Transverse colon (tissue), 4 donors: ENCODE data around the gene FBXL14. TPM values are rescaled to one million over a fixed set of nuclear protein-coding genes. Genes with fewer than 3 reads are reported as not detected.

Source experiments
- DNase-seq: peaks from one replicate; pipeline ENCODE4 v3.0.0-alpha.2; 2019
- H3K27ac ChIP-seq, 4 donors: fragments of 200-600 bp; sonication (generic); 2 replicates each; pipeline ENCODE4 v1.5.1; 2016 to 2018; ENCODE audit warnings: inconsistent platforms in 4 of 4
- H3K27me3 ChIP-seq: fragments of 200-600 bp; sonication (generic); 2 replicates; pipeline ENCODE4 v1.5.1; 2017; ENCODE audit warnings: inconsistent platforms
- H3K36me3 ChIP-seq, 4 donors: fragments of 200-600 bp; sonication (generic); 2 replicates each; pipeline ENCODE4 v1.5.1; 2017 to 2019; ENCODE audit warnings: inconsistent platforms in 4 of 4
- H3K4me1 ChIP-seq, 4 donors: fragments of 200-600 bp; sonication (generic); 2 replicates each; pipeline ENCODE4 v1.5.1; 2017 to 2020; ENCODE audit warnings: inconsistent platforms in 4 of 4
- H3K4me3 ChIP-seq, 4 donors: fragments of 200-600 bp; sonication (generic); 1 replicate in 1 of 4; 2 replicates in 3 of 4; pipeline versions ENCODE4 v1.5.1 to v1.6.1; 2017 to 2019; ENCODE audit warnings: inconsistent platforms in 4 of 4
- H3K9me3 ChIP-seq, 2 donors: fragments of 200-600 bp; sonication (generic); 2 replicates each; pipeline ENCODE4 v1.5.1; 2017 to 2019; ENCODE audit warnings: inconsistent platforms in 2 of 2
- CTCF ChIP-seq, 5 experiments: fragments of 200-600 bp in 3 of 5; fragments of 450-650 bp in 2 of 5; sonication (generic) in 3 of 5; IDR thresholded peaks; 1 replicate in 2 of 5; 2 replicates in 3 of 5; pipeline ENCODE4 v1.5.1; 2016 to 2017; ENCODE audit warnings: antibody characterized with exemption in 5 of 5, inconsistent platforms in 3 of 5, mild to moderate bottlenecking in 2 of 5, moderate library complexity in 1 of 5
- EP300 ChIP-seq: sonication (generic); formaldehyde crosslinking; IDR thresholded peaks from one replicate; pipeline ENCODE4 v1.6.1; 2017; ENCODE audit warnings: antibody characterized with exemption, low read depth
- POLR2A ChIP-seq: fragments of 450-650 bp; IDR thresholded peaks from one replicate; pipeline ENCODE4 v1.6.1; 2016; ENCODE audit warnings: antibody characterized with exemption, mild to moderate bottlenecking, moderate library complexity
- POLR2AphosphoS5 ChIP-seq, 3 donors: sonication (generic); formaldehyde crosslinking; IDR thresholded peaks; one replicate each; pipeline ENCODE4 v1.6.1; 2016; ENCODE audit warnings: antibody characterized with exemption in 3 of 3
- WGBS, 2 donors: methylation state at CpG; one replicate each; pipeline ENCODE4 v1.1.5; 2018; ENCODE audit warnings: low coverage in 1 of 2; 5-methylcytosine and 5-hydroxymethylcytosine counted together
- in situ Hi-C, 4 donors: fragments of 200-750 bp; cut with MboI; loops; one replicate each; pipeline versions ENCODE4 v1.15.0 to v1.15.1; 2017; ENCODE audit warnings: low sequenced_read_pairs in 3 of 4, low pct_ligation_motif_present in 1 of 4, low pct_unique_long_range_greater_than_20kb in 1 of 4
- intact Hi-C: fragments of 100-400 bp; cut with DNase I; formaldehyde crosslinking; loops from one replicate; pipeline ENCODE4 v1.15.1; 2023; ENCODE audit warnings: low total_unique reads
- total RNA-seq, 4 donors: library from RNA; depleted of rRNA; stranded (reverse); fragments of >200 nt; gene quantifications; one replicate each; pipeline ENCODE4 v1.1.0, GENCODE V29; 2016

FBXL14 gene
- total RNA-seq, 4 donors from 2014 or later, result 15.5 to 44.4 (median 28.0) TPM

DNA sequence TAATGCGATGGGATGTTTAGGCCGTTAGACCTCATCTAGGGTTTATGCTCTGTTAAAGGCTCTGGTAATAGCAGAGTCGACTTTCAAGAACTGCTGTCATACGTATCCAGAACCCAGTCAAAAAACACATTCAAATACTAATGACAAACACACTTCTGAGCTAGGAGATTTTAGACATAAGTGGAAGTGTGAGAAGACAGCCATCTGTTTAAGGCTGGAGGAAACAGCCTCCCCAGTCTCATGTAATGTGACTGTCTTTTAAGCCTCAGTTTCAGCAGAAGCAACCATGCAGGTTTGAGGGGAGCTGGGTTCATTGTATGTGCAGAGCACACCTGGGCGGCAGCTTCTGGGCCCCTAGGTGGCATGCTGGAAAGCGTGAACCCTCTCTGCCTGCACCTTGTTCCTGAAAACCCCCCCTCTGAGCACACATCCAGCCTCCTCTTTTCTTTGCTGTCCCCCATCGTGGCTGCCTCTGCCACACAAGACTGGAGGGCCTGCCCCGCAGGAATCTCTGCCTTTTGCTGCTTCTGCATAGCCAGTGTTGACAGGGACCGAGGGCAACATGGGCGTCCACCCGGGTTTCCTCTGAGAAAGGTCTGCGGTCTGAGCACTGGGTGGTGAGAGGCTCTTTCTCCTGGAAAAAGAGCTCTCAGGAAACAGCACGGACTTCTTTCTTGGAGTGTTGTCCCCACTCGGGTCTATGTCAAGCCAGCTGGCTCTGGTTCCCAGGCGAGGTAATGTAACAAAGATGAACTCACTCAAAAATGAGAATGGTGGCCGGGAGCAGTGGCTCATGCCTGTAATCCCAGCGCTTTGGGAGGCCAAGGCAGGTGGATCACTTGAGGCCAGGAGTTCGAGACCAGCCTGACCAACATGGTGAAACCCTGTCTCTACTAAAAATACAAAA is 46.2 kb upstream of the FBXL14 start:
- H3K27ac ChIP-seq, result no peak overlapping the region
- 84% methylated on average over 7 to 18 of the region's 18 CpGs for WGBS, 2 donors
- H3K9me3 ChIP-seq, result no peaks in the 10 kb centered on the region
- in situ Hi-C loops (no loop called here), intact Hi-C loops (no loop called here)
- TF ChIP-seq CTCF (IDR thresholded peaks at IDR 0.05) (no peak), POLR2AphosphoS5 (IDR thresholded peaks at IDR 0.05) (no peak), POLR2A (no peak), EP300 (no peak)
- H3K4me3 ChIP-seq, result no peak overlapping the region
- no peak for DNase-seq
- no peaks in the 10 kb centered on the region for H3K27me3 ChIP-seq
- H3K36me3 ChIP-seq, result no peaks in the 10 kb centered on the region
- peaks cover 9 to 25% (median 11%) of the 10 kb centered on the region in 4 donors for H3K4me1 ChIP-seq

DNA sequence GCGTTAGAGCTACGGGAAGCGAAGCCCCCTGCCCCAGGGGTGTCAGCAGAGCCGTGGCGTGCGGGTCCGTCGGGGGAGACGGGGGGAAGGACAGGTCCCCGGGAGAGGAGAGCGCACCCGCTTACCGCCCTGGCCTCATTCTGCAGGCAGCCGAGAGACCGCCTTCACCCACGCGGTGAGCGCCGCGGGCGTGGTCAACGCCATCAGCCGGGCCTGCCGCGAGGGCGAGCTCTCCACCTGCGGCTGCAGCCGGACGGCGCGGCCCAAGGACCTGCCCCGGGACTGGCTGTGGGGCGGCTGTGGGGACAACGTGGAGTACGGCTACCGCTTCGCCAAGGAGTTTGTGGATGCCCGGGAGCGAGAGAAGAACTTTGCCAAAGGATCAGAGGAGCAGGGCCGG is 45.2 kb upstream of the FBXL14 start:
- no peak for DNase-seq
- H3K36me3 ChIP-seq, result no peaks in the 10 kb centered on the region
- no peaks in the 10 kb centered on the region for H3K9me3 ChIP-seq
- in situ Hi-C loops, result no loop called here
- H3K27me3 ChIP-seq, result no peaks in the 10 kb centered on the region
- intact Hi-C loops, result no loop called here
- WGBS, 2 donors, result 93% methylated on average over 40 of the region's 40 CpGs; no CpG with 5 or more reads in 1 of the 2 donors
- peaks cover 6 to 27% (median 13%) of the 10 kb centered on the region in 4 donors for H3K4me1 ChIP-seq
- H3K27ac ChIP-seq, result no peak overlapping the region
- H3K4me3 ChIP-seq, result no peak overlapping the region
- TF ChIP-seq POLR2A (no peak), EP300 (no peak), POLR2AphosphoS5 (IDR thresholded peaks at IDR 0.05) (no peak), CTCF (IDR thresholded peaks at IDR 0.05) (no peak)

GRCh38 chr12:1638203-1638602 is 43.8 kb upstream of the FBXL14 start:
- TF ChIP-seq EP300, result no peak
- TF ChIP-seq POLR2A, result no peak
- no peak for TF ChIP-seq CTCF (IDR thresholded peaks at IDR 0.05)
- TF ChIP-seq POLR2AphosphoS5 (IDR thresholded peaks at IDR 0.05), result no peak
- H3K9me3 ChIP-seq, result no peaks in the 10 kb centered on the region
- no peak overlapping the region for H3K27ac ChIP-seq
- no peak overlapping the region for H3K4me3 ChIP-seq
- DNase-seq, result no peak
- intact Hi-C loops (no loop called here), in situ Hi-C loops (no loop called here)
- 77% methylated on average over 5 of the region's 5 CpGs; no CpG with 5 or more reads in 1 of the 2 donors for WGBS, 2 donors
- H3K4me1 ChIP-seq, result peaks cover 0 to 24% (median 12%) of the 10 kb centered on the region in 4 donors
- no peaks in the 10 kb centered on the region for H3K27me3 ChIP-seq
- H3K36me3 ChIP-seq, result no peaks in the 10 kb centered on the region

DNA sequence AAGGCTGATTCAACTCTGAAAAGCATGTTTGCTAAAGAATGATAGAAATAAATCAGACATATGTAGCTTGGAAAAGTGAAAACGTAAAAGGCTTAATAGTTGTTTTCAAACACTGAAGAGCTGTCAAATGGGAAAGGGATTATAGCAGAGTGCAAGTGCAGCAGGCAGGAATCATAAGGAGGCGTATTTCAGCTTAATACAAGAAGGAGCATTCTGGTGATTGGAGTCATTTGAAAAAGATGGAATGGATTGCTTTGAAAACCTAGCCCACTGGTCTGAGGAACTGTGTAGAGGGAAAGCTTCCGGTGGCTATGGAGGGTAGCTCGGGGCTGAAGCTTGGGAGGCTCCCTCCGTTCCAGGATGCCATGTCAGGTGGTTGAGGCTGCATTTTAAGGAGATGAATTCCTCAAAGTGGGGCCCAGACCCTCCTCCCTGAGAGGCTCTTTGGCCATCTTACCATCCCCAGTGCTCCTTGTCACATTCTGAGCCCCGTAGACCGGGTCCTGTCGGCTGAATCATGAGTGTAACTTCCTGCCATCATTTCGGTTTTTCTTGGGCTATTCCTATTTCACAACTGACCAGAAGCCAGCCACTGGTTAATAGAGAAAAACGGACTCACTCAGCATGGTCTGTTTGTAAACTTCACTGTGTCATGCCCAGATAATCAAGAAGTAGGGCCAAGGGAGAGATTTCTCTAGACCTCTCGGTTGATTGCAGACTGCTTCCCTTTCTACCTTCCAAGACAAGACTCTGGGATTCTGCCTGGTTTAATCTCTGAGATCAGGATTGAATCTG is 41.1 kb upstream of the FBXL14 start:
- H3K9me3 ChIP-seq, result no peaks in the 10 kb centered on the region
- WGBS, 2 donors, result 81 to 85% methylated on average over 7 to 11 of the region's 11 CpGs
- no peaks in the 10 kb centered on the region for H3K36me3 ChIP-seq
- no peak overlapping the region for H3K4me3 ChIP-seq
- in situ Hi-C loops, result no loop called here
- no peak for DNase-seq
- peaks cover 17% of the 10 kb centered on the region for H3K27me3 ChIP-seq
- TF ChIP-seq POLR2A (no peak), CTCF (IDR thresholded peaks at IDR 0.05) (no peak), POLR2AphosphoS5 (IDR thresholded peaks at IDR 0.05) (no peak), EP300 (no peak)
- H3K4me1 ChIP-seq, result peaks cover 0 to 22% (median 12%) of the 10 kb centered on the region in 4 donors
- no peak overlapping the region for H3K27ac ChIP-seq
- intact Hi-C loops, result no loop called here
